HG03571 (cell line): ENCODE data around the gene RGS17.

ENCODE experiments used
- ATAC-seq: cut with Tn5 transposase; IDR thresholded peaks from one replicate; pipeline ENCODE4 v1.9.1; 2021; ENCODE audit not compliant: unreplicated experiment

RGS17 gene

GRCh38 chr6:153085239-153085638 is 45.8 kb downstream of the RGS17 start:
- no peak for ATAC-seq

GRCh38 chr6:153084393-153084792 is 46.7 kb downstream of the RGS17 start:
- ATAC-seq = no peak

- ATAC-seq = no peak
Measured at GRCh38 chr6:153083869-153084268, 47.2 kb downstream of the RGS17 start.

GRCh38 chr6:153081914-153082313 is 49.2 kb downstream of the RGS17 start:
- ATAC-seq = no peak

- no peak for ATAC-seq
Measured at GRCh38 chr6:153076431-153076830, 54.7 kb downstream of the RGS17 start.

GRCh38 chr6:153074761-153075160 is 56.3 kb downstream of the RGS17 start:
- ATAC-seq = no peak

- no peak for ATAC-seq
Measured at GRCh38 chr6:153073841-153074240, 57.2 kb downstream of the RGS17 start.

GRCh38 chr6:153070756-153071155 is 60.3 kb downstream of the RGS17 start:
- no peak for ATAC-seq

GRCh38 chr6:153069897-153070296 is 61.2 kb downstream of the RGS17 start:
- no peak for ATAC-seq

GRCh38 chr6:153065222-153065621 is 65.9 kb downstream of the RGS17 start:
- ATAC-seq = no peak

- ATAC-seq = no peak
Measured at GRCh38 chr6:153063936-153064335, 67.1 kb downstream of the RGS17 start.

- ATAC-seq = no peak
Measured at GRCh38 chr6:153062516-153062915, 68.6 kb downstream of the RGS17 start.

GRCh38 chr6:153059757-153060156 is 71.3 kb downstream of the RGS17 start:
- no peak for ATAC-seq

GRCh38 chr6:153059311-153059710 is 71.8 kb downstream of the RGS17 start:
- ATAC-seq = no peak

- ATAC-seq = no peak
Measured at GRCh38 chr6:153058909-153059308, 72.2 kb downstream of the RGS17 start.

- ATAC-seq = no peak
Measured at GRCh38 chr6:153058291-153058690, 72.8 kb downstream of the RGS17 start.

GRCh38 chr6:153056308-153056707 is 74.8 kb downstream of the RGS17 start:
- no peak for ATAC-seq

GRCh38 chr6:153051801-153052200 is 79.3 kb downstream of the RGS17 start:
- ATAC-seq = no peak

GRCh38 chr6:153048631-153049030 is 82.5 kb downstream of the RGS17 start:
- ATAC-seq = no peak

GRCh38 chr6:153047386-153047785 is 83.7 kb downstream of the RGS17 start:
- no peak for ATAC-seq

GRCh38 chr6:153045271-153045670 is 85.8 kb downstream of the RGS17 start:
- no peak for ATAC-seq

GRCh38 chr6:153044295-153044694 is 86.8 kb downstream of the RGS17 start:
- no peak for ATAC-seq

- no peak for ATAC-seq
Measured at GRCh38 chr6:153043719-153044118, 87.4 kb downstream of the RGS17 start.
